Astrocyte of the spinal cord (primary cell): ENCODE measurements around the gene AGO3.
"Not testable (repeated sequence)": the region's sequence is repeated elsewhere in the genome, so short reads cannot be mapped to it uniquely, and the experiment has no call there.

Experiments used
- DNase-seq: peaks from one replicate; pipeline ENCODE4 v3.0.0; 2011; ENCODE audit warnings: low read depth, low spot score
- H3K4me3 ChIP-seq: 2 replicates; pipeline ENCODE4 v1.5.1; 2011; ENCODE audit warnings: low read depth, mild to moderate bottlenecking, low read length, moderate library complexity
- in situ Hi-C: cut with HindIII; loops from 2 replicates; pipeline ENCODE4 v1.10.0; 2017; ENCODE audit warnings: low sequenced_read_pairs
- TF ChIP-seq, protein P1 (sequence below): IDR thresholded peaks from 2 replicates; pipeline ENCODE4 v1.5.1; 2012; ENCODE audit warnings: low read depth, mild to moderate bottlenecking, low read length, inconsistent platforms

The AGO3 gene

DNA sequence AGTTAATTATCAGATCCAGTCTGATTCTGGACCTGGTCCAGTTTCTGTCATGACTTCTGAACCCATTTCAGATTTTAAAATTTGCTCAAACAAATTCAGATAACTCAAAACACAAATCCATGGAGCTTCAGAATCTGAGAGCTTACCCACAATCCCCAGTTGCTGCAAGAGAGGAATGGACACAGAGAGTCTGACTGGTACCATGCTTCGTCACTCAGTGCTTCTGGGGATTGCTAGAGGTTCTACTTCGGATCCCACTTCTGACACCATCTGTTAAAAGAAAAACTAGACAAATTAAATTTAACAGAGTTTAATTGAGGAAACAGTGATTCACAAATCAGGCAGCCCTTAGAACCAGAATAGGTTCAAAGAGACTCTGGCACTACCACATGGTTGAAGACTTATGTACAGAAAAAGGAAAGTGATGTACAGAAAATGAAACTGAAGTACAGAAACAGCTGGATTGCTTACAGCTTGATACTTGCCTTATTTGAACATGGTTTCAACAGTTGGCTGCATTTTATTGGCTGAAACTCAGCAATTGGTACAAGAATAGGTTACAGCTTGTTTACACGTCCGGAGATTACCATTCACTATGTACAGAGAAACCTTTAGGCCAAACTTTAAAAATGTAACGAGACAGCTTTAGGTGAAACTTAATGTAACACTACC lies 92.3 kb downstream of the AGO3 start:
- H3K4me3 ChIP-seq: no peak overlapping the region
- no peak for DNase-seq
- in situ Hi-C loops: no loop called here
- TF ChIP-seq, protein P1, sequence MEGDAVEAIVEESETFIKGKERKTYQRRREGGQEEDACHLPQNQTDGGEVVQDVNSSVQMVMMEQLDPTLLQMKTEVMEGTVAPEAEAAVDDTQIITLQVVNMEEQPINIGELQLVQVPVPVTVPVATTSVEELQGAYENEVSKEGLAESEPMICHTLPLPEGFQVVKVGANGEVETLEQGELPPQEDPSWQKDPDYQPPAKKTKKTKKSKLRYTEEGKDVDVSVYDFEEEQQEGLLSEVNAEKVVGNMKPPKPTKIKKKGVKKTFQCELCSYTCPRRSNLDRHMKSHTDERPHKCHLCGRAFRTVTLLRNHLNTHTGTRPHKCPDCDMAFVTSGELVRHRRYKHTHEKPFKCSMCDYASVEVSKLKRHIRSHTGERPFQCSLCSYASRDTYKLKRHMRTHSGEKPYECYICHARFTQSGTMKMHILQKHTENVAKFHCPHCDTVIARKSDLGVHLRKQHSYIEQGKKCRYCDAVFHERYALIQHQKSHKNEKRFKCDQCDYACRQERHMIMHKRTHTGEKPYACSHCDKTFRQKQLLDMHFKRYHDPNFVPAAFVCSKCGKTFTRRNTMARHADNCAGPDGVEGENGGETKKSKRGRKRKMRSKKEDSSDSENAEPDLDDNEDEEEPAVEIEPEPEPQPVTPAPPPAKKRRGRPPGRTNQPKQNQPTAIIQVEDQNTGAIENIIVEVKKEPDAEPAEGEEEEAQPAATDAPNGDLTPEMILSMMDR: no peak

DNA sequence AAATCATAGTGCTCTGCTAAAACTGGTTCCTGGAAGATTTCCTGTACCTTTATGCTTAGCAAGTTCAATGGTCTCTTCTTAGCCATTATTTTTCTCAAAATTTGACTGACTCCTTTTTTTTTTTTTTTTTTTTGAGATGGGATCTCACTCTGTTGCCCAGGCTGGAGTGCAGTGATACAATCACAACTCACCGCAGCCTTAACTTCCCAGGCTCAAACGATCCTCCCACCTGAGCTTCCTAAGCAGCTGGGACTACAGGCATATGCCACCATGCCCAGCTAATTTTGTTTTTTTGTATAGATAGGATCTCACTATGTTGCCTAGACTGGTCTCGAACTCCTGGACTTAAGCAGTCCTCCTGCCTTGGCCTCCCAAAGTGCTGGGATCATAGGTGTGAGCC lies 93.1 kb downstream of the AGO3 start:
- in situ Hi-C loops, DNase-seq, H3K4me3 ChIP-seq: not testable (repeated sequence)

DNA sequence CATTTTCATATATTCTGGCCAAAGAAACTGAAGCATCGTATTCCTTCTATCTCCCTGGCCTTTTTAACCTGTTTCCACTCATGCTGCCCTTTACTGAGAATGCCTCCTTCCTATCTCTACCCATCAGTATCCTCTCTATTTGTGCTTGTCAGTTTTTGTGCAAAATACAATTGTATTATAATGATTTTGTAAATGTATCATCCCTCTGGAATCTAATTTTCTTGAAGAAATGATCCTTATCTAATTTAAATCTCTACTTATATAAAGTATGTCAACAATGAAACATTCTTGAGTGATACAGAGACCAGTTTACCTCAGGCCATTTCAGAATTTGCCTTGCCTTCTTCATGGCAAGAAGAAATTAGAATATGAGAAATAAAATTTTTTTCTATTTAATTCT lies 93.9 kb downstream of the AGO3 start:
- TF ChIP-seq, protein P1: no peak
- in situ Hi-C loops: no loop called here

DNA sequence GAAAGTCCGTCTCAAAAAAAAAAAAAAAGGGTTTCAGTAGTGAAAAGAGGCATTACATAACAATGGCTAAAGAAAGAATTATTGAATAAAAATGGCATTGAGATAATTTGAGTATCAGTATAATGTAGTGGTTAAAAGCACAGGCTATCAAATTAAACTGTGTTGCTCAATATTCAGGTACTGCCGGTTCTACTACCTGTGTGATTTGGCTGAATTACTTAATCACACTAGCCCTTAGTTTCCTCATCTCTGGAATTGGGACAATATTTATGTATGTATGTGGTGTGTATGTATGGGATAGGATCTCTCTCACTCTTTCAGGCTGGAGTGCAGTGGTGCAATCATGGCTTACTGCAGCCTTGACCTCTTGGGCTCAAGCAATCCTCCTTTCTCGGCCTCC lies 96.9 kb downstream of the AGO3 start:
- no peak overlapping the region for H3K4me3 ChIP-seq
- TF ChIP-seq, protein P1: no peak
- no peak for DNase-seq
- in situ Hi-C loops: no loop called here

More for the DNA sequence above, 93.9 kb downstream of the AGO3 start:
- no peak for DNase-seq
- no peak overlapping the region for H3K4me3 ChIP-seq

DNA sequence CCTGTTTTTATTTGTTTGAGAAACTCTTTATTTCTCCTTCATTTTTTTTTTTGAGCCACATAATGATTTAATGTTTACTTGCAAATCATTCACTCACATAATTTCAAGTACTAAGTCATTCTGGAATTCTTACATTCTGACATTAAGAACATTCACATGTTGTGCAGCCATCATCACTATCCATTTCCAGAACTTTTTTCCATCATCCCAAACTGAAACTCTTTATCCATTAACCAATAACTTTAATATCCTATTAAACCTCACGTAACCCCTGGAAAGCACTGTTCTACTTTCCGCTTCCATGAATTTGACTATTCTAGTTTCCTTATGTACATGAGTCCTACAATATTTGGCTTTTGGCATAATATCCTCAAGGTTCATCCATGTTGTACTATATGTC lies 100.5 kb downstream of the AGO3 start:
- no peak overlapping the region for H3K4me3 ChIP-seq
- TF ChIP-seq, protein P1: no peak
- in situ Hi-C loops: no loop called here
- no peak for DNase-seq

DNA sequence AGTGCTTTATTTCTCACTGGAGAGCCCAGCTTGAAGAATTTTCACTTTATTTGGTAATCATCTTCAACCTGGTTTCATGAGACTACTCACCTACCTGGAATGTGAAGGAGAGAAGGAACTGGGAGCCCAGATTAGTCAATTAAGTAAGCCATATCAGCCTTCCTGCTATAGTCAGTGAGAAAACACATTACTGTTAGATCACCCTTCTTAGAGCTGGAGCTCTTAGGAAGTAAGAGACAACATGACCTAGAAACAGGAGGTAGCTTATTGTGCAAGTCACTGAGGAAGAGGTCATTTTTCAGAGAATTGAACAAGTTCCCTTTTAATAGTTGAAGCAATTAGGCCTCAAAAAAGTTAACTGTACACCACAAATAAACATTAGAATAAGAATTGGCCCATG lies 103.8 kb downstream of the AGO3 start:
- peak; percentile 31 for DNase-seq
- H3K4me3 ChIP-seq: no peak overlapping the region
- TF ChIP-seq, protein P1: no peak
- in situ Hi-C loops: no loop called here

DNA sequence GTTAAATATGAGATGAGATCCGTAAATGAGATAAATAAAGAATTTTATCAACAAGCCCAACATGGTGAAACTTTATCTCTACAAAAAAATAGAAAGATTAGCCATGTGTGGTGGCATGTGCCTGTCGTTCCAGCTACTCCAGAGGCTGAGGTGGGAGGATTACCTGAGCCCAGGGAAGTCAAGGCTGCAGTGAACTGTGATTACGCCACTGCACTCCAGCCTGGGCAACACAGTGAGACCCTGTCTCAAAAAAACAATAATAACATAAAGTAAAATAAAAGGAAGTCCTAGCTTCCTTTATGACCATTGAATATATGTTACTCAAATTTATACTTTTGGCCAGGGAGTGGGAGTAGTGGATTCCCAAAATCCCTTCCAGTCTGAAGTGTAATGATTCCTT lies 104.2 kb downstream of the AGO3 start:
- in situ Hi-C loops: no loop called here
- TF ChIP-seq, protein P1: no peak
- no peak for DNase-seq
- H3K4me3 ChIP-seq: no peak overlapping the region
